Neutrophil (primary cell): ENCODE measurements around the gene PSMA7.
A peak's percentile ranks its signal among the peaks of the same experiment; 100 is the strongest.

ENCODE experiments used
- H3K27ac ChIP-seq: fragments of 200-600 bp; sonication (generic); 2 replicates; pipeline ENCODE4 v1.5.1; 2016; ENCODE audit warnings: mild to moderate bottlenecking, moderate library complexity
- H3K27me3 ChIP-seq: fragments of 200-600 bp; sonication (generic); 2 replicates; pipeline ENCODE4 v1.6.0; 2016; ENCODE audit warnings: mild to moderate bottlenecking
- H3K36me3 ChIP-seq: fragments of 200-600 bp; sonication (generic); 2 replicates; pipeline ENCODE4 v1.5.1; 2017
- H3K4me1 ChIP-seq, 2 experiments: fragments of 200-600 bp in 1 of 2; sonication (generic) in 1 of 2; 1 replicate in 1 of 2; 2 replicates in 1 of 2; pipeline versions ENCODE4 v1.5.1 to v1.6.1; 2013 to 2016; ENCODE audit warnings: low read depth in 1 of 2, low read length in 1 of 2, mild to moderate bottlenecking in 1 of 2, moderate library complexity in 1 of 2; ENCODE audit not compliant: control insufficient read depth in 1 of 2, insufficient read depth in 1 of 2
- H3K4me3 ChIP-seq, 2 experiments: fragments of 200-600 bp in 1 of 2; sonication (generic) in 1 of 2; 1 replicate in 1 of 2; 2 replicates in 1 of 2; pipeline ENCODE4 v1.5.1; 2013 to 2016; ENCODE audit warnings: low read depth in 1 of 2, low read length in 1 of 2, mild to moderate bottlenecking in 1 of 2, moderate library complexity in 1 of 2
- H3K9me3 ChIP-seq: fragments of 200-600 bp; sonication (generic); 2 replicates; pipeline ENCODE4 v1.5.1; 2016
- TF ChIP-seq, protein P1 (sequence below): fragments of 200-600 bp; sonication (generic); IDR thresholded peaks from 2 replicates; pipeline ENCODE4 v1.5.1; 2016; ENCODE audit warnings: antibody characterized with exemption

Gene PSMA7

DNA sequence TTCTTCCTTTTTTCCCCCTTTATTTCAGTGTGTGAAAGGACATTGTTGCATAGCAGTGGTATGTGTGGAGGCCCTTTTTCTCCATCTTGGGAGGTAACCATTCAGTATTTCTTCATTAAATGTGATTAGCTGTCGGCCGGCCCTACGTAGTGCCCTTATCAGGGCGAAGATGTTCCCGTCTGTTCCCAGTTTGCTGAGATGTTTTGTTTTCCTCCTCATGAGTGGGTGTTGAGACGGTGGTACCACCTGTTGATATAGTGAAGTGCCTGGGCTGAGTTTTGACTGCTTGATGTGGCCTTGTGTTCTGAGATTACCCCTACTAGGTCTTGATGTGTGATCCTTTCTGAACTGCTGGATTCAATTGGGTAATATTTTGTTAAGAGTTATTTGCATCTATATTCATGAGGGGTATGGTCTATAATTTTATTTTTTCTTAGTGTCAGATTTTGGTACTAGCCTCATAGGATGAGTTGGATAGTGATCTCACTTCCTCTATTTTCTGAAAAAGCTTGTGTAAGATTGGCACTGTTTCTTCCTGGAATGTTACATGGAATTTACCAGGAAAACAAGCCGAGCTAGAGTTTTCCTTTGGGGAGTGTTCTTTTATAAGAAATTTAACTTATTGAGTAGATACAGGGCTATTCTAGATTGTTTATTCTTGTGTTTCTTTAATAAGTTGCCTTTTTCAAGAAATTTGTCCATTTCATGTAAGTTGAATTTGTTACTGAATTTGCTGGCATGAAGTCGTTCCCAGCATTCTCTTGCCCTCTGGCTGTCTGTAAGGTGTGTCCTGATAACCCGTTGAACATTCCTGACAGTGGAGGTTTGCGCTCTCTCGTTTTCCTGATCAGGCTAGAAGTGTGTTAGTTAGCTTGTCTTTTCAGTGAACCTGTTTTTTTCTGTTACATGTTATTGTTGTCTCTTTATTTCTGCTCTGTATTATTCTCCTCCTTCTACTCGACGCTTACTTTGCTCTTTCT, 44.0 kb upstream of the PSMA7 start:
- H3K27me3 ChIP-seq: no peaks in the 10 kb centered on the region
- H3K4me3 ChIP-seq: peak overlapping the region in 1 of 2 experiments; percentile 81
- H3K36me3 ChIP-seq: peaks cover 5% of the 10 kb centered on the region
- H3K9me3 ChIP-seq: no peaks in the 10 kb centered on the region
- H3K4me1 ChIP-seq: peaks cover 59 to 62% of the 10 kb centered on the region in 2 experiments
- peak overlapping the region; percentile 95 for H3K27ac ChIP-seq
- TF ChIP-seq, protein P1, sequence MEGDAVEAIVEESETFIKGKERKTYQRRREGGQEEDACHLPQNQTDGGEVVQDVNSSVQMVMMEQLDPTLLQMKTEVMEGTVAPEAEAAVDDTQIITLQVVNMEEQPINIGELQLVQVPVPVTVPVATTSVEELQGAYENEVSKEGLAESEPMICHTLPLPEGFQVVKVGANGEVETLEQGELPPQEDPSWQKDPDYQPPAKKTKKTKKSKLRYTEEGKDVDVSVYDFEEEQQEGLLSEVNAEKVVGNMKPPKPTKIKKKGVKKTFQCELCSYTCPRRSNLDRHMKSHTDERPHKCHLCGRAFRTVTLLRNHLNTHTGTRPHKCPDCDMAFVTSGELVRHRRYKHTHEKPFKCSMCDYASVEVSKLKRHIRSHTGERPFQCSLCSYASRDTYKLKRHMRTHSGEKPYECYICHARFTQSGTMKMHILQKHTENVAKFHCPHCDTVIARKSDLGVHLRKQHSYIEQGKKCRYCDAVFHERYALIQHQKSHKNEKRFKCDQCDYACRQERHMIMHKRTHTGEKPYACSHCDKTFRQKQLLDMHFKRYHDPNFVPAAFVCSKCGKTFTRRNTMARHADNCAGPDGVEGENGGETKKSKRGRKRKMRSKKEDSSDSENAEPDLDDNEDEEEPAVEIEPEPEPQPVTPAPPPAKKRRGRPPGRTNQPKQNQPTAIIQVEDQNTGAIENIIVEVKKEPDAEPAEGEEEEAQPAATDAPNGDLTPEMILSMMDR: no peak

DNA sequence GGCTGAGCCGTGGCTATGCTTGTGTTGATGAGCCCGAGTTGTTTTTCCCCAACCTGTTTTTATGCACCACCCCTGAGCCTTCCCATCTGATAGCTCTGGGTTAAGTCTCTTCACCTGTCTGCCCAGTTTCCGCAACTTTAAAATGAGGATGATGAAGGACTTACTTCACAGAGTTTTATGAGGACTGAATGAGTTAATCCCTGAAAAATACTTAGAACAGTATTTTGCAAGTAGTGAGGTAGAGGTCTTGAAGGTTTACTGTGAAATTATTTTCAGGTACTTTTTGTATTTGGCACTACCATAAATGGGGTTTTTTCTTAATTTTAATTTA, 42.9 kb upstream of the PSMA7 start:
- Histone ChIP-seq H3K4me1 (peaks cover 65 to 69% of the 10 kb centered on the region in 2 experiments), H3K9me3 (no peaks in the 10 kb centered on the region), H3K27ac (peak overlapping the region; percentile 95), H3K36me3 (peaks cover 5% of the 10 kb centered on the region), H3K4me3 (peak overlapping the region; percentile 70 to 81), H3K27me3 (no peaks in the 10 kb centered on the region)
- TF ChIP-seq, protein P1: no peak

DNA sequence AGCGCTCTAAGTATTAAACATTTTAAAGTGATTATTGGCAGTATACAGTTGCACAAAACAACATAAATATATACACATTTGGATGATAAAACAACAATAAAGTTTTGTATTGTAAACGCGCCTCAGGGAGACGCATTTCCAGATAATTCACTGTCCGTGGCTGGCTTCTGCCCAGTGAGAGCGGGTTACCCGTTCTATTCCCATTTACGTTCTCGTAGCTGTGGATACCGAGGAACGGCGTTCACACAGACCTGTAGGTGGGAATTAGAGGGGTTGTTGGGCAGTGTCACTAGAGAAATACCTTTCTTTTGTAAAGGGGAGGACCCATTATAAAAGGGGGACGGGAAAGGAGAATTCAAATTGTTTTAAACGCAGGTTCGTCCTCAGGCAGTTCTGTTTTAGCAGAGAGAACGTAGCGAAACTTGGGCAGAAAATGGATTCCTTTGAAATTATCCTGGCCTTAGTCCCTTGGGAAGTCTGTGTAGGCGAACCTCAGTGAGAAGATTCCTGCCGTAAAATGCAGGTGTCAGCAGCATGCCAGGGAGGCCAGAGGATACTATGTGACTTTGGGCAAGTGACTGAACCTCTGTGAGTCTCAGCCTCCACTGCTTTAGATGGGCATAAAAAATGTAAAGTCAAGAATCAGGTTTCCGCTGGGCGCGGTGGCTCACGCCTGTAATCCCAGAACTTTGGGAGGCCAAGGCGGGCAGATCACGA, 40.4 kb upstream of the PSMA7 start:
- H3K27me3 ChIP-seq: no peaks in the 10 kb centered on the region
- H3K27ac ChIP-seq: peak overlapping the region; percentile 95
- no peaks in the 10 kb centered on the region for H3K9me3 ChIP-seq
- TF ChIP-seq, protein P1: no peak
- peaks cover 10% of the 10 kb centered on the region for H3K36me3 ChIP-seq
- H3K4me3 ChIP-seq: peak overlapping the region; percentile 81 to 90
- peaks cover 62 to 66% of the 10 kb centered on the region in 2 experiments for H3K4me1 ChIP-seq

DNA sequence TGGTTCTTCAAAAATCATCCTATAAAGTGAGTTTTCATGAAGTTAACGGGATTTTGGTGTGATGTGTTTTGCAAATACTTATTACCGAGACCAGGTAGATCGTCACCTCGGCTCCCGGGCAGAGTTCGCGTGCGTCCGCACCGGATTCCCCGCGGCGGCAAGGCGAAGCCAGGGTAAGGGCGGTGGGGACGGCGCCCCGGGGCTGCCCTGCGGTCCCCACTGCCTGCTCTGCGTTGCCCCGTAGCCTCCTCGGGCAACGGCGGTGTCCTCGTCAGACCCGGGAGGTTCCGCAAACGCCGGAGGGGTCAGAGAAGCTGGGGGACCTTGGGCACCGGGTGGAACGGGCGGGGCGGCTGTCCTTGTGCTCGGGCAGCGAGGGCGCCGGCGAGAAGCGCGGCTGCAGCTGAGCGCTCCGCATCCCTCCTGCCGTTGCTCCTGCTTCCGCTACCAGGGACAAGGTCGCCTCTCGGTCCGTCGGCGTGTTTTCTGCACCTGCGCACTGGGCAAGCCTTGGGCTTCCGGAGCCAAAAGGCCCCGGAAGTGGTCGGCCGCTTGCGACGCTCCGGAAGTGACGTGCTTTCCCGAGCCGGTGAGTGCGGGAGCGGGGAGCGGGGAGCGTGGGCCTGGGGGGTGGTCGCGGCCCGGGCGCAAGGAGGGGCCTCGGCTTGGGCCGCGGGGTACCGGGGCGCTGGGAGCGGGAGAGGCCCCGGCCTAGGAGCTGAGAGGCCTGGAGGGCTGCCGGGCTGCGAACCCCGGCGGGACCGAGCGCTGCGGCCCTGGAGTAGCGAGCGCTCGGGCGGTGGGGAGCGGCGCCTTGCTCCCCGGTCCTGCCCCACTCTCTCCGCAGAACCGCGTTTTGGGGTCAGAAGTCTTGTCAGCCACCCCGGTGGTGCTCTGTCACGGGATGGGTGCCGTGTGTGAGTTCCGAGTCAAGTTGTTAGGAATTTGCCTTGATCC, 39.6 kb upstream of the PSMA7 start, which contains the start of gene MTG2:
Gene MTG2, plus strand, starts transcription at position 560 of the 957 bp plus-strand sequence. CDS start 10,393 bp downstream, outside the sequence.
- Histone ChIP-seq H3K9me3 (no peaks in the 10 kb centered on the region), H3K4me1 (peaks cover 57 to 58% of the 10 kb centered on the region in 2 experiments), H3K4me3 (peak within 1 kb of the TSS; percentile 81 to 90), H3K27me3 (no peaks in the 10 kb centered on the region), H3K36me3 (peaks cover 10% of the 10 kb centered on the region), H3K27ac (peak within 1 kb of the TSS; percentile 95)
- TF ChIP-seq, protein P1: peak; percentile 70

DNA sequence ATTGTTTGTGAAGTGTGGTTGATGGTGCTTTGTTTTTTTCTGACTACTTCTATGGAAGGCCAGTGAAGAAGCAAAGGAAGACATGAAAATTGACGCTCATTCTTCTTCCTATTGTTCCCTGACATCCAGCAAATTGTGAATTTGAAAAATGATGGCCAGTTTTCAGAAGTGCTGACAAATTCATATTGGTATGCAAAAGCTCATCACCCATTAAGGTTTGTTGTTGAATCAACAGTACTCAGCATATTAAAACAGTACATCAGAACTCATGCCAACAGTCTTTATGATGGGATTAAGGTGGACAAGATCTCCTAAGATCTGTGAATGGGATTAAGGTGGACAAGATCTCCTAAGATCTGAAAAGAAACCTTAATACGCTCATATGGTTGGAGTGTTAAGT, 38.6 kb upstream of the PSMA7 start:
- Histone ChIP-seq H3K36me3 (peaks cover 10% of the 10 kb centered on the region), H3K4me3 (peak overlapping the region; percentile 81 to 90), H3K27ac (peak overlapping the region; percentile 95), H3K4me1 (peaks cover 47 to 49% of the 10 kb centered on the region in 2 experiments), H3K9me3 (no peaks in the 10 kb centered on the region), H3K27me3 (no peaks in the 10 kb centered on the region)
- TF ChIP-seq, protein P1: no peak
